Umbilical cord (tissue), 2 donors: Measurements from ENCODE around the gene RIC8A. TPM values are rescaled to one million over a fixed set of nuclear protein-coding genes. Genes with fewer than 3 reads are reported as not detected.
"Not testable (repeated sequence)": the region's sequence is repeated elsewhere in the genome, so short reads cannot be mapped to it uniquely, and the experiment has no call there.

Source experiments
- DNase-seq: peaks from one replicate; pipeline ENCODE4 v3.0.0-alpha.2; 2015; ENCODE audit warnings: low spot score
- total RNA-seq: library from RNA; depleted of rRNA; stranded (reverse); fragments of >200 nt; gene quantifications from one replicate; pipeline ENCODE4 v1.2.3, GENCODE V29; 2014; ENCODE audit warnings: low replicate concordance; ENCODE audit not compliant: insufficient read depth

Gene RIC8A
- total RNA-seq = 83.3 TPM

DNA sequence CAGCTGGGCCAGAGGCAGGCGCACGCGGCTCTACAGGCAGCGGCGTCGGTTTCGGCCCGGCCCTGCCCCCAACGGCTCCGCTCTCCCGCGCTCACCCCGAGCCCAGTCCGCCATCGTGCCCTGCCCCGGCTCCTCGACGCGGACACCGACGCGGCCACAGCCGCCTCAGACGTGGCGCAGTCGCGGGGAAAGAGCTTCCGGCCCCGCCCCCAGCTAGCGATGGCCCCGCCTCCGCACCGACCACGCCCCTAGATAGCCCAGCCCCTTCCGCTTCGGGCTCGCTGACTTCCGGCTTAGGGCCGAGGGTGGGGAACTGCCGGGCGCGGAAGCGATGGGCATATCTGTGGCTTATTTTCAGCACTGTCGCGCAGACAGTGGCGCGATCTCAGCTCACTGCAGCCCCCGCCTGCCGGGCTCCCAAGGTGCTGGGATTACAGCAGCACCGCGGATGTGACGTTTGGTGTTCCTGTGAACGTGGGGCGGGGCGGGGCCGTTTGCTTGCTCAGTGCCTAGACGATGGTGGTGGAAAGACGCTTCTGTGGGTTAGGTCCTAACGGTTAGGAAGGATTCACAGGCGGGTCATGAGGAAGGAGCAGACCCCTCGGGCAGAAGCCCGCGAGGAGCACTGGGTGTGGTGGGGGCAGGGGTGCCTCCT is at the start of gene RIC8A, which contains the start of gene BET1L:
Gene RIC8A, plus strand, starts transcription at position 501 of the 655 bp plus-strand sequence. CDS start 1,147 bp downstream, outside the sequence.
Gene BET1L, minus strand, starts transcription at position 192 of the 655 bp plus-strand sequence. Its CDS starts 78 bp downstream, at position 114.
- DNase-seq = peak; percentile 99

DNA sequence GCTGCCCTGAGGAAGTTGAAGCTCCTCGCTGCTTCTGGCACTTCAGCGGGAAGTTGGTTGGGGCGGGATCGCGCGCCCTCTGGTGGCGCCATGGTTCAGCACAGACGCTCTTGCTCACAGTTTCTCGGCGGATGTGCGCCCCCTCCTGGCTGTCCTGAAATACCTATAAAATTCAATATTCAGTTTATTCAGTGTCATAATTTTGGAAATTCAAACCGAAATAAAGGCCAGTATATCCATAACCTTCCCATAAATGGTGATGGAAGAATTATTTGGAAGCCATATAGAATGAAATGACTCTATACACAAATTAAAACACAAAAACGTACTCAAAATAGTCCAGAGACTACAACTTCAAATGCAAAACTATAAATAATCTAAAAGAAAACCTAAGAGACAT is 27.3 kb upstream of the RIC8A start:
- not testable (repeated sequence) for DNase-seq

DNA sequence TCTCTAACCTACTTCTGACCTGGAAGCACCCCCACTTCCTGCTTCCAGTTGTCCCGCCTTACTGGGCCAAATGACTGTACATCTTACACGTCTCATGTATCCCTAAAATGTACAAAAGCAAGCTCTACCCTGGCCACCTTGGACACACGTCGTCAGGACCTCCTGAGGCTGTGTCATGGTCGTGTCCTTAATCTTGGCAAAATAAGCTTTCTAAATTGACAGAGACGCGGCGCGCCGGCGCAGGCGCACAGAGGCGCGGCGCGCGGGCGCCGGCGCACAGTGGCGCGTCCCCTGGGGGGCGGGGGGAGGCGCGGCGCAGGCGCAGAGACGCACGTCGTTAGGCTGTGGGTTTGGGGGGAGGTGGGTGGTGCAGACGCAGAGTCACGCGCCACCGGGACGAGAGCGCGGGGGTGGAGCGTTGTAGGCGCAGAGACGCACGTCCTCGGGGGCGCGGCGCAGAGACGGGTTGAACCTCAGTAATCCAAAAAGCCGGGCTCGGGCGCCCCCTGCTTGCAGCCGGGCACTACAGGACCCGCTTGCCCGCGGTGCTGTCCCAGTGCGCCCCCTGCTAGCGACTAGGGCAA is 18.2 kb upstream of the RIC8A start:
- not testable (repeated sequence) for DNase-seq

DNA sequence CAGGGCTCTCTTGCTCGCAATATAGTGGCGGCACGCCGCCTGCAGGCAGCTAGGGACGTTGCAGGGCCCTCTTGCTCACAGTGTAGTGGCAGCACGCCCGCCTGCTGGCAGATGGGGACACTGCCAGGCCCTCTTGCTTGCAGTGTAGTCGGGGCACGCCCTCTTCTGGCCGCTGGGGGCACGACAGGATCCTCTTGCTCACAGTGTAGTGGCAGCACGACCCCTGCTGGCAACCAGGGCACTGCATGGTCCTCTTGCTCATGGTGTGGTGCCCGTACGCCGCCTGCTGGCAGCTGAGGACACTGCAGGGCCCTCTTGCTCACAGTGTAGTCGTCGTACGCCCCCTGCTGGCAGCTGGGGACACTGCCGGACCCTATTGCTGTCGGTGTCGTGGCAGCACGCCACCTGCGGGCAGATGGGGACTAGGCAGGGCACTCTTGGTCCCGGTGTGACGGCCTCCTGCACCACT is 17.6 kb upstream of the RIC8A start:
- not testable (repeated sequence) for DNase-seq

DNA sequence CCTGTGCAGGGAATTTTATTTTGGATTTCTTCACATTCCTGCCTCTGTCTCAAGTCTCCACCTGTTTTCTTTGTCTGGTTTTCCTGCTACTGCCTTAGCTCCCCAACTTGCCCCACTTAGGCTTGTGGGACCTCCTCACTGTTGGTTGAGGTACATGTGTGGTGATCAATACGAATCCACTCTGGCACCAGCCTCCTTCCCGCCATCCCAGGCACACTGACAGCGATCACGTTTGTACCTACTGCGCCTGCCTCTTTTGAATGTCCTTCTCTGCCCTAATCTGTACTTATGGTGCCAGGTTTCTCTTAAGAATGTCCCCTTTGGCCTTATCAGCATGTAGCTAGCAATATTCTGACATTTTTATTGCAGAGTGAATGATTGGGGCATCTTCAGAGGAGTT is 17.0 kb upstream of the RIC8A start:
- not testable (repeated sequence) for DNase-seq

DNA sequence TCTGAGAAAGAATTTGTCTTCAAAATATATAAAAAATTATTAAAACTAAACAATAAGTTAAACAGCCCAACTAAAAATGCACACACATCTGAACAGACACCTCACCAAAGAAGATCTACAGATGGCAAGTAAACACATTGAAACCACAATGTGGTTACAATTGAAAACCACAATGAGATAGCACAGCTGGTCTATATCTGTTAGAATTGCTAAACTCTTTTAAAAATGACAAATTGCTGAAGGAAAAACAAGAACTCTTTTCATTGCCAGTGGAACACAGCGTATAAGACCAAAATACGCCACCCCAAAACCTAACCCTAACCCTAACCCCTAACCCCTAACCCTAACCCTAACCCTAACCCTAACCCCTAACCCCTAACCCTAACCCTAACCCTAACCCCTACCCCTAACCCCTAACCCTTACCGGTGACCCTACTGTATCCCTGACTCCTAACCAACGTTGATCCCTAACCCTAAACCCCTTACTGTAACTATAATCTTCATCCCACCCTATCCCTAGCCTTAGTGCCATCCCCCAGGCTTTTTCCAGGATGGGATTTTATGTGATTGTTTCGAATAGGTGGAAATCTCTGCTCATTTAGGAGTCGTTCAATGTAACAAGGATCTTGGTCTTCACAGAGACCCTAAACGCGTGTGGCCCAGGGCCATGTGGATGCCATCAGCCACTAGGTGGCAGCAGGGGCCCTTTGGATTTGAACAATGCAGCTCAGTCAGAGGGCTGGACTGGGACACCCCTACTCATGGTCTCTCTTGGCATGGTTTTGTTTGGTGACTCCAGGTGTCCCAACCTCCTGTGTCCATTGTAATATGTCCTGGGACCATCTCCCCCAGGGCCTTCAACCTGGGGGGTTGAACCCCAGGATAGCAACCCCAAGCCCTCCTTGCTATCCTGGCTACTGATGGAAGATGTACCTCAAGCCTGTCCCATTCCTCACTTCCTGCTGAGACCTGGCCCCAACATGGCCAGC is 15.7 kb upstream of the RIC8A start:
- DNase-seq = not testable (repeated sequence)

DNA sequence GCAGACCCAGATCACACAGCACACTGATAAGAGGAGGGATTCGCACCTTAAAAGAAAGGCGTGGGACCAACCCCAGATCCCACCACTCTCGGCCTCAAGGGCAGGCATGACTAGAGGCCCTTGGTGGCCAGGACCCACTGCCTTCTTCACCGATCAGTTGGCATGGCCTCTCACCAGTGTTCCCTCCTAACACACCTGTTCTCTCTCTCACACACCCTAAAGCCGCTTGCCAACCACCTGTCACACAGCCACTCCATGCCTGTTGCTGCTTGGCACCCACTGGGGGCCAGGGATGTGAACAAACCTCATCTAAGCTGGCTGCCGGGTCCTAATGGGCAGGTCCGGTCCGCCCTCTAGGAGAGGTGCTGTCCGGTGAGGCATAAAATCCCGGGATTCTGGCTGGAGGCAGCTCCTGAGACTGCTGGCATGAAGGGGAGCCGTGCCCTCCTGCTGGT is 14.8 kb upstream of the RIC8A start, which contains the start of gene SCGB1C1:
Gene SCGB1C1, plus strand, starts transcription at position 405 of the 455 bp plus-strand sequence. Its CDS starts 22 bp downstream, at position 427.
- DNase-seq = not testable (repeated sequence)

DNA sequence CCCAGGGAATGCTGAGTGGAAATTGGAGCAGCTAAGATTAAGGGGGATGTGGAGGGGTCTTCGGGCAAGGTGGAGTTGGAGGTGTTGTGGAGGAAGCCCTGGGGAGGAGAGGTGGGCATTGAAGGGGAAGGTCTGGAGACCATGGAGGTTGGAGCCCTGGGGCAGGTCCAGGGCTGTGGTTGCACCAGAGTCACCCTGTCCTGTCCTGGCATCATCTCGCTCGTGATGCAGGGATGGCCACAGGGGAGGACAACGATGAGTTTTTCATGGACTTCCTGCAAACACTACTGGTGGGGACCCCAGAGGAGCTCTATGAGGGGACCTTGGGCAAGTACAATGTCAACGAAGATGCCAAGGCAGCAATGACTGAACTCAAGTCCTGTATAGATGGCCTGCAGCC is 14.0 kb upstream of the RIC8A start:
- DNase-seq = not testable (repeated sequence)

DNA sequence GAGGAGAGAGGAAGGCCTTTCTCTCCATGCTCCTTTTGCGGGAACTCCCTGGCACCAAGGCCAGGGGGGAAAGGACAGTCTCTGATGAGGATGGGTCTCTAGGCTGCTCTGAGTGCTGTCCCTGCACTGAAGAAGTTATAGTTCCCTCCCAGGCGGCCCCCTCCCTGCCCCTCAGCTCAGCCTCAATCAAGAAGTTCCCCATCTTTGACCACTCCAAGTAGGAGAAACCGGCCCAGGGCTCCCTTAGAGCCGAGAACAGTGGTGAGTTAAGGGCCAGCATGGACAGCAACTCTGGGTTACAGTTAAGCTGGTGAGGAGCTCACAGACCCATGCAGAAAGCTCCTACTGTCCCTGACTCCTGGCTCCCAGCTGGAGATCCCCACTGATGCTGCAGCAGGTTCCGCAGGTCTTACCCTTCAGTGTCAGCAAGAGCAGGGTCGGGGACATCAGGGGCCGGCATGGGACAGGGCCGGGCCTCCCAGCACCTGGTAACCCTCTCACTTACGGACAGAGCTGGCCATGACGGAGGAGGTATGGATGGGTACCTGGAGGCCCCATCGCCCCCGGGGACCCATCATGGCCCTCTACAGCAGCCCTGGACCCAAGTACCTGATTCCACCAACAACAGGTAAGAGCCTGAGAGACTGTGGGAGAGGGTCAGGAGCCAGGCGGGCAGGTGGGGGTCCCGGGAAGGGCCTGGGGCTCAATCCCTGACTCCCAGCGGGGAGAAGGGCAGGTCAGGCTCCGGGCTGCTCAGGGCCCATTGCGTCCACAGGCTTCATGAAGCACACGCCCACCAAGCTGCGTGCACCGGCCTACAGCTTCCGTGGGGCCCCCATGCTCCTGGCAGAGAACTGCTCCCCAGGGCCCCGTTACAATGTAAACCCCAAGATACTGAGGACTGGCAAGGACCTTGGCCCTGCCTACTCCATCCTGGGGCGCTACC is 10.4 kb upstream of the RIC8A start:
- no peak for DNase-seq

DNA sequence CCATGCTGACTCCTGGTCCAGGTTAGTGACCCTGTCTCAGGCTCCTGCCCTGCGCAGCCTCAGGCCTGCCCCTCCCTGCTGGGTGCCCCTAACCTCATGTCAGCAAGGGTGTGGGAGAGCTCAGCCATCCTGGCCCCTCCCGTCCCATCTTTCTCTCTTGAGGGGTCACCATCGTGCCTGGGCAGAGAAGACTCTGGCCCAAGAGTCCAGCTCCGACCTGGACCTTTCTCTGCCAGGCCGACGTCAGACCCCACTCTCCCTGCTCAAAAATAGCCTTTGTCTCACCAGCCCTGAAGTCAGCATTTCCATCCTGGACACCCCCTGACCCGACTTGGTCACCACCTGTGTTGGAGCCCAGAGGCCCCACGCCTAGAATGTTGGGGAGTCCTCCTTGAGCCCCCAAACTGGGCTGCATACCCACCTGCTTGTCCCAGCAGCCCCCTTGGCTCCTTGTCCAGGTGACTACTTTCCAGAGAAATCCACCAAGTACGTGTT is 9.7 kb upstream of the RIC8A start:
- no peak for DNase-seq

DNA sequence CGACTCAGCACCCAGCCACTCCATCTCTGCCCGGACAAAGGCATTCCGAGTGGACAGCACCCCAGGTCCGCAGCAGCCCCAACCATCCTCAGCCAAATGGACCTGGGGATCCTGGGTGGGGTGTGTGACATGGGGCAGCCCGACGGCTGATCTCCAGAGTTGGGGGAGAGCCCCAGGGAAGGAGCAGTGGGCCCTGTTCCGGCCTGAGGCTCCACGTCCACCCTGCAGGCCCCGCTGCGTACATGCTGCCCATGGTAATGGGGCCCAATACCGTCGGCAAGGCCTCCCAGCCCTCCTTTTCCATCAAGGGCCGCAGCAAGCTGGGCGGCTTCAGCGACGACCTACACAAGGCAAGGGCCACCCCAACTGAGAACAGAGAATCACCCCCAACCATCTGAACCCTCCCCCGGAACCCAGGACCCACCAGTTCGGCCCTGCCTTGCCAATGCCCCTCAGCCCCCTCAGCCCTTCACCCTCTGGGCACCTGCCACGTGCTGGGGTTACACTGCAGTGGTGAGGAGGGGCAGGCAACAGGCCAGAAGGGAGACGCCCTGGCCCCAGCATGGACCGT is 9.2 kb upstream of the RIC8A start:
- no peak for DNase-seq

DNA sequence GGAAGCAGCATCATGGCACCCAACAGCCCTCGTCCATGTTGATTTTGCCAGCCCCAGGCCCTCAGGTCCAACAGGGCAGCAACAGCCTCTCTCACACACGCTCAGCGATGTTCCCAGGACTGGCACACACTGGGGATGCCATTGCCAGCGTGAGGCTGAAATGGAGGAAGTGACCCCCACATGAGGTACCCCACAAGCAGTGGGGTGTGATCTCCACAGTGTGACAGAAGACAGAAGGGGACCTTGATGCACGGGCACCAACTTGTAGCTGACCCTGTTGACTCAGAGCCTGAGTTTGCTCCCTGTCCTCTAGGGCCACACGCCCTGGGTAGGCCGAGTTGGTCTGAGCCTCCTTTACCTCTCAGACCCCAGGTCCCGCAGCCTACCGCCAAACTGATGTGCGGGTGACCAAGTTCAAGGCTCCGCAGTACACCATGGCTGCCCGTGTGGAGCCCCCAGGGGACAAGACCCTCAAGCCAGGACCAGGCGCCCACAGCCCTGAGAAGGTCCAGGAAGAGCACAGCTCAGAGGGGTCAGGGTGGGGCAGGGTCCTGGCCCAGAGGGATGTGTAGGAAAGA is 8.4 kb upstream of the RIC8A start:
- DNase-seq = no peak

DNA sequence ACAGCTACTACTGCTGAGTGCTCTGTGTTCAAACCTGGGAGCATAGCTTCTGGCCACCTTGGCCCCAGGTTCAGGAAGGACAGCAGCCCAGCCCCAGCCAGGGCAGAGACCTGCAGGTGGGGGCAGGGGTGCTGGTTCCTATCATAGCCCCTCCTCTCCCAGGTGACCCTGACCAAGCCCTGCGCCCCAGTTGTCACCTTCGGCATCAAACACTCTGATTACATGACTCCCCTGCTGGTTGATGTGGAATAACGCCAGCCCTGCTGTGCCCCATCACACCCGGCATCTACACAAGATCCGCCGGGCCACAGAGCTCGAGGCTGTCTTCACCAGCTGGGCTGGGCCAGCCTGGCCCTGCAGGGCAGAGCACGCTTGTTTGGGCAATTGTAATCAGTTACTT is 7.7 kb upstream of the RIC8A start:
- no peak for DNase-seq

DNA sequence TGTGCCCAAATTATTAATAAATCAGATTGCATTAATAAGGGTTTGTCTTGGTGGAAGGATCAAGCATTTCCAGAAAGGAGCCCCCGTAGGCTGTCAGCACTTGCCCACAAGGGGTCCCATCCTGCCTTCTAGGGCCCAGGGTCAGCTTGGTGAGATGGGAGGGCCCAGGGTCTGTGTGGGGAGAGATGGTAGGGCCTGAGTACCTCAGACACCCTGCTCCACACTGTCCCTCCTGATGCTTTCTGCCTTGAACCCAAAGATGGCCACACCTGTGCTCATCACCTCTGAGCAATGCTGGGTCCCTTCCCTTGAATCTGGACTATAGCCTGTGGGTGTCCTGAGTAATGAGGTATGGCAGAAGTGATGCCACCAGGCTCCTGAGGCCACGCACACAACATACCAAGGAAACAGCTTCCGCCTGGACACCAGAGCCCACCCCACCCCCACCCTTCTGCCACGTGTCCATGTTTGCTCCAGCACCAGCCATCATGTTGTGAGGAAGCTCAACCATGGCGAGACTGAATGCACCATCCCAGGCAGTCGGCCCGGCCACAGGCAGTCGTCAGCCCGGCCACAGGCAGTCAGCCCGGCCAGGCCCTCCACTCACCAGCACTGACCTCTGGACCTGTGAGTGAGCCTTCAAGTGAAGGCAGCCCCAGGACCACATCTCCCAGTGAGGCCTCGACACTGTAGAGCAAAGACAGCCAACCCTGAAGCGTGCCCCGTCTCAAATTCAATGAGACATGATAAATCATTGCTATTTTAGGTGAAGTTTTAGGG is 7.1 kb upstream of the RIC8A start:
- DNase-seq = no peak

DNA sequence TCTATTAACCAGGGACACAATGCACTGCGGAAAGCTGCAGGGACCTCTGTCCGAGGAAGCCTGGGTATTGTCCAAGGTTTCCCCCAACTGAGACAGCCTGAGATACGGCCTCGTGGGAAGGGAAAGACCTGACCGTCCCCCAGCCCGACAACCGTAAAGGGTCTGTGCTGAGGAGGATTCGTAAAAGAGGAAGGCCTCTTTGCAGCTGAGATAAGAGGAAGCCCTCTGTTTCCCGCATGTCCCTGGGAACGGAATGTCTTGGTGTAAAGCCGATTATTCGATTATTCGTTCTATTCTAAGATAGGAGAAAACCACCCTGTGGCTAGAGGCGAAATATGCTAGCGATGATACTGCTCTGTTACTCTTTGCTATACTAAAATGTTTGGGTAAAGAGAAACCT is 5.5 kb upstream of the RIC8A start:
- no peak for DNase-seq

DNA sequence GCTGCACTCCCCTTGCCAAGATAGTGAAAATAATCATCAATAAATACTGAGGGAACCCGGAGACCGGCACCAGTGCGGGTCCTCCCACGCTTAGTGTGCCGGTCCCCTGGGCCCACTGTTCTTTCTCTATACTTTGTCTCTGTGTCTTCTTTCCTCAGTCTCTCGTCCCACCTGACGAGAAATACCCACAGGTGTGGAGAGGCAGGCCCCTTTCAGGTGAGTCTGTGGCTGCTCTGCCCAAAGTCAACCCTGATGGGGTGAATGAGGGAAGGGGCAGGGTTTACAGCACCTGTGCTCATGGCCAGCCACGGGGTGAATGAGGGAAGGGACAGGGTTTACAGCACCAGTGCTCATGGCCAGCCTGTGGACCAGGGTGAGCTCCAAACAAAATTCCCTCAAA is 5.0 kb upstream of the RIC8A start:
- DNase-seq = no peak

DNA sequence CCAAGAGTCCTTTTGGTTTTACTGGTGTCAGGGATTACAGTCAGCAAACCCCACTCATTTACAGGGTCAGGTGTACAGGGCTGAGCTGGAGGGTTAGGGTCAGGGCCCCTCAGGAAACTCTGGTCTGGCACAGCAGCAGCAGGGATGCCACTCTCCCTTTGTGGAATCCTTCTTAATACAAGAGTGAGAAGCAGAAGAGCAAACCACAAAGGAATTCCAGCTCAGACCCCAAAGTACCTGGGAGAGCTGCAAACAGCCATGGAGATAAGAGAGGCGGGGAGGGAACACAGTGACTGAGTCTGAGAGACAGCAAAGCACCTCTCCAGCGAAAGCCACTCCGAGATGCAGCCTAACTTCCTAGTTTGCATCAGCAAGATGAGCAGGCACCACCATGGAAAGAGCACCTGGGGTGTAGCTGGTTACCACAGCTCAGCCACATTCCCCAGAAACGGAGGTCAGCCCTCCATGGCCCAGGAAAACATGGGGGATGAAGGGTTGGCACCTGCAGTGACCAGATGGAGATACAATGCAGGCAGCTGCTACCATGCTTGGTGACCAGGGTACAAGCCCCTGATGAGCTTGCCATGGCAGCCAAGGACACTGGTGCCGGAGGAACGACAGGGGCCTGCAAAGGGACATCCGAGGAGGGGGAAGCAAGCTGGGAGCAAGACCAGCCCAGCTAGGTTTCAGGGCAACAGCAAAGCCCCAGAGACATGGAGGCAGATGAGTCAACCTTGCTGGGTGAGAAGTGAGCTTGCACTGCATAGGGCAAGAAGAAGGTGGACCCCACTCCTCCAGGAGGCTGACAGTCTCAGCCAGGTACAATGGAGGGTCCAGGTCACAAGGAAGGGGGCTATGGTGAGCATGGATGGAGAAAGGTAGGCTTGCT is 4.2 kb upstream of the RIC8A start:
- no peak for DNase-seq
